GM12873 (cell line): ENCODE data around the gene ERLIN1.

ENCODE experiments used
- CTCF ChIP-seq: IDR thresholded peaks from 2 replicates; pipeline ENCODE4 v1.5.1; 2012; ENCODE audit warnings: low read depth, mild to moderate bottlenecking, moderate library complexity, low read length, control low read depth; ENCODE audit not compliant: insufficient read depth; ENCODE audit errors: missing control alignments

Gene ERLIN1

GRCh38 chr10:100185364-100186252, at the start of gene ERLIN1:
Gene ERLIN1, minus strand, starts transcription at chr10:100186029. Its CDS starts 403 bp downstream, at chr10:100185626.
- TF ChIP-seq CTCF: no peak

GRCh38 chr10:100232101-100232500, 46.3 kb upstream of the ERLIN1 start:
- no peak for TF ChIP-seq CTCF

GRCh38 chr10:100229819-100230422, 44.1 kb upstream of the ERLIN1 start:
- TF ChIP-seq CTCF: no peak

GRCh38 chr10:100223879-100224278, 38.0 kb upstream of the ERLIN1 start:
- TF ChIP-seq CTCF: no peak

- TF ChIP-seq CTCF: no peak
These were observed 36.7 kb upstream of the ERLIN1 start for GRCh38 chr10:100222529-100222928.

GRCh38 chr10:100216006-100216405, 30.2 kb upstream of the ERLIN1 start:
- no peak for TF ChIP-seq CTCF

GRCh38 chr10:100209303-100209702, 23.5 kb upstream of the ERLIN1 start:
- TF ChIP-seq CTCF: no peak
